HG02642 (cell line): ENCODE results near the gene SWI5.
"Not testable (repeated sequence)": the region's sequence is repeated elsewhere in the genome, so short reads cannot be mapped to it uniquely, and the experiment has no call there.

Experiments
- ATAC-seq: cut with Tn5 transposase; IDR thresholded peaks from one replicate; pipeline ENCODE4 v1.9.1; 2021; ENCODE audit warnings: mild to moderate bottlenecking; ENCODE audit not compliant: unreplicated experiment, poor library complexity

The SWI5 gene

GRCh38 chr9:128275198-128276007, 673 bp upstream of the SWI5 start, which contains the start of gene GOLGA2:
TSS of gene GOLGA2 (minus strand) at chr9:128276007. CDS start at chr9:128275976, 31 bp downstream.
- ATAC-seq = peak; percentile 56

GRCh38 chr9:128276574-128277270, 646 bp downstream of the SWI5 start:
- ATAC-seq = no peak

- not testable (repeated sequence) for ATAC-seq
These were observed 3.3 kb downstream of the SWI5 start for GRCh38 chr9:128279088-128280073.

DNA sequence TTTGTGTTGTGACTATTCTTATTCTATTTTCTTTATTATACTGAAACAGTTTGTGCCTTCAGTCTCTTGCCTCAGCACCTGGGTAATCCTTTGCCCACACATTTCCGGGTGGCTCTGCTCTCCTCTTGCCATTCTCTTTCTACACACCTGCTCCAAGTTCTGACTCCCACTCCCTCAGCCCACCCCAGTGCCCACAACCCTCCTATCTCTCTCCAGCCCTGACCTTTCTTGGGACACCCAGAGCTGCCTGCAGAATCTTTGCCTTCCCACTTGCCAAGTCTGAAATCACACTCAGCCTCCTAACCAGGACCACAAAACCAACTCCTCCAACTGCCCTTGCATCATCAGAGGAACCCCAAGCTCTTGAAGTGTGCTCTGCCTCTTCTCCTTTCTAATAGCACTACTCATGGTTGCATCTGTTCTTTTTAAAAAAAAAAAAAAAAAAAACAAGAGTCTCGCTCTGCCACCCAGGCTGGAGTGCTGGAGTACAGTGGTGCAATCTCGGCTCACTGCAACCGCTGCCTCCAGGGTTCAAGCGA, 4.1 kb downstream of the SWI5 start:
- no peak for ATAC-seq

DNA sequence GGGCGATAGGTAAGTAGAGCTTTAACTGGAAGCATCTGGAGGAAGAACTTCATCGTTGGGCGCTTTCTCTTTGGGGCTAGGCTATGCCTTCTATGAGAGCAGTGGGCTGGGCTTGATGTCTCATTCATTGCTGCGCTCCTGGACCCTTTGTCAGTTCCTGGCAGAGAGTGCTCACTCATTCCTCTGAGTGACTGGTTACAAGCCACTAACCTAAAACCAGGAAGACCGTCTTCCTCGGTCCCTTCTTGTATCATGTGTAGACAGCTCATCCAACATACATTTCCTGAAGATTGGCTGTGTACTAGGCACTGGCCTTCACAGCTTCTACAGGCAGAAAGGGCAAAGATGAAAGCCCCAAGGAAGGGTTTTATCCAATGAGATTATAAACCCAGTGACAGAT, 6.4 kb downstream of the SWI5 start:
- no peak for ATAC-seq

DNA sequence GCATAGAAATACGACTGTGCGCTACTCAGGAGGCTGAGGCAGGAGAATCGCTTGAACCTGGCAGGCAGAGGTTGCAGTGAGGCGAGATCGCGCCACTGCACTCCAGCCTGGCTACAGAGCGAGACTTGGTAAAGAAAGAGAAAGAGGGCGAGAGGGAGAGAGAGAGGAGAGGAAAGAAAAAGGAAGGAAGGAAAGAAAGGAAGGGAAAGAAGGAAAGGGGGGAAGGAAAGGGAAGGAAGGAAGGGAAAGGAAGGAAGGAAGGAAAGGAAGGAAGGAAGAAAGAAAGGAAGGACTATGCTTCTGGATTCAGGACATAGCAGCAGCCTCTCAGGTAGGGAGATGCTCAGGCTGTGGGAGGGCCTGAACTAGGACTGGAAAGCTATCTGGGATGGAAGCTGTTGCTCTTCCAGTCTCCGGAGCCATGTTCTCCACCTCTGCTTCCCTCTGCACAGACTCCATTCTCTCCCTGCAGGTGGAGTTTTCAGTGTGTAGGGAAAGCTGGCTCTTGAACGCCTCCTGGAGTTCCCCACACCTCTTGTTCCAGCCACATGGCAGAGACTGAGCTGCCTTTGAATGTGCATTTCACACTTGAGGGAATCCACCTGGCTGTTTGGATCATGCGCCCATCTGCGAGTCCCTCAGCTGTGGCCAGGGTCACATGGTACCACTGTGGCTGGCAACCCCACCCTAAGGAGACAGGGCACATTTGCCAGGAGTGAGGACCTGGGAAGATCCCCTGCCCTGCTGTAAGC, 9.1 kb downstream of the SWI5 start:
- no peak for ATAC-seq

- ATAC-seq = no peak
These were observed 10.4 kb downstream of the SWI5 start for GRCh38 chr9:128286440-128286839.

DNA sequence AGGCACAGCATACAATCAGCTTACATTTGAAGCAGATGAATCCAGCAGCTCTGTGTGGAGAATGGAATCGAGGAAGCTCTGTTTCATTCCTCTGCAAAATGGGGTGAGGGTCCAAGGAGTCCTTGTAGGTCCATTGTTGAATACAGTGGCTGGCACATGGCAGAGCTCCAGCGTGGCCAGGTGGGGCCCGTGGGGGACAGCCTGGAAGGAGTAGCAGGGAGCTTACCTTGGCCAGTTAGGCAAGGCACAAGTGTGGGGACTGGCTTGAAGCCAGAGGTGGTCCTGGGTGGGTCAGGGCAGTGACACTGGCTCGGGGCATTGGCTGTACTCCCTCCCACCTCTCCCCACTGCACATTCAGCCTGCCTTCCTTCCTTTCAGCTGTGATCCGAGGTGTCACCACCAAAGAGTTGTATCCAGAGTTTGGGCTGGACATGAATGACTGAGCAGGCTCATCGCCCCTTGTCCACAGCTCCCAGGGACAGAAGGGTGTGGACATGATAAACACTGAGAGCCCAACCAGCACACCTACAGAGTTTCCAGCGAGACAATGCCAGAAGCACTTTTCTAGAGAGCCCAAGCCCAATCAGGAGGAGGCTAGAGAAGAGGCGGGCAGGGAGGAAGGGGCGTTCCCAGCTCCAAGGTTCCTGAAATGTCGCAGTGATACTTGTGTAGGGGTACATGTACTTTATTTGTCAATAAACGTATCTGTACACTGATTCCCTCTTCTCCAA, 12.4 kb downstream of the SWI5 start:
- ATAC-seq = no peak

GRCh38 chr9:128292009-128292408, 15.9 kb downstream of the SWI5 start:
- ATAC-seq = no peak

GRCh38 chr9:128293091-128293490, 17.0 kb downstream of the SWI5 start:
- ATAC-seq = no peak

GRCh38 chr9:128294142-128294541, 18.1 kb downstream of the SWI5 start:
- ATAC-seq = no peak

GRCh38 chr9:128296340-128297220, 20.5 kb downstream of the SWI5 start:
- no peak for ATAC-seq

GRCh38 chr9:128297221-128297773, 21.2 kb downstream of the SWI5 start:
- no peak for ATAC-seq

DNA sequence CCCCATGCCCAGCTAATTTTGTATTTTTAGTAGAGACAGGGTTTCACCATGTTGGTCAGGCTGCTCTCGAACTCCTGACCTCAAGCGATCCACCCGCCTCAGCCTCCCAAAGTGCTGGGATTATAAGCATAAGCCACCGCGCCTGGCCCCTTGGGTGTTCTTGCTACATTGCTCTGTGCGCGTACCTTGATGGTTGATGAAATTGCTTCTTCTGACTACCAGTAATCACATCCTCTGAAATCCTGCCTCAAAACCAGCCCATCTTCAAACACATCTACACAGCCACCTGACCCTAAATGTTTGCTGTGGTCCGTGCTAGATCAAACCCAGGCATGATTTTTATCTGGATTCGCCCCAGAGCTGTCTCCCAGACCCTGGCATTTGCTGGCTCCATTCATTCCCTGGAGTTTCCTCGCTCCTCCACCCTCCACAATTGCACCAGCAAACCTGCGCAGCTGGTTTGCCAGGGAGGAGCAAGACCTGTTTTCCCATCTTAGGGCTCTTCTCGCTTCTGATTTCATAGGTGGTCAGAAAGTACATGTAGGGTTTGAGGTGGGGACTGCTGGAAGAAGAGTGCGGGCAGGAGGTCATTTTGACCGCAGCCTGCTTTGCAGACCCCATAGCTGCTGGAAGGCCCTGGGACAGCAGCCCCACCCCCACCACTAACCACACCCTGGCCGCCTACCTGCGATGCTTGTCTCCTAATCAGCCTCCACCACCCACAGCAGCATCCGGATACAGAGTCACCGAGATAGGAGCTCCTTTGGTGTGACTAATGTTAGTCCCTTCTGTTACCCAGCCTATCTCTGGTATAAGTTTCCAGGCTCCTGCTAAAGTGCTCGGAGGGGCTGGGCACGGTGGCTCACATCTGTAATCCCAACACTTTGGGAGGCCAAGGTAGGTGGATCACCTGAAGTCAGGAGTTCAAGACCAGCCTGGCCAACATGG, 22.7 kb downstream of the SWI5 start:
- no peak for ATAC-seq

DNA sequence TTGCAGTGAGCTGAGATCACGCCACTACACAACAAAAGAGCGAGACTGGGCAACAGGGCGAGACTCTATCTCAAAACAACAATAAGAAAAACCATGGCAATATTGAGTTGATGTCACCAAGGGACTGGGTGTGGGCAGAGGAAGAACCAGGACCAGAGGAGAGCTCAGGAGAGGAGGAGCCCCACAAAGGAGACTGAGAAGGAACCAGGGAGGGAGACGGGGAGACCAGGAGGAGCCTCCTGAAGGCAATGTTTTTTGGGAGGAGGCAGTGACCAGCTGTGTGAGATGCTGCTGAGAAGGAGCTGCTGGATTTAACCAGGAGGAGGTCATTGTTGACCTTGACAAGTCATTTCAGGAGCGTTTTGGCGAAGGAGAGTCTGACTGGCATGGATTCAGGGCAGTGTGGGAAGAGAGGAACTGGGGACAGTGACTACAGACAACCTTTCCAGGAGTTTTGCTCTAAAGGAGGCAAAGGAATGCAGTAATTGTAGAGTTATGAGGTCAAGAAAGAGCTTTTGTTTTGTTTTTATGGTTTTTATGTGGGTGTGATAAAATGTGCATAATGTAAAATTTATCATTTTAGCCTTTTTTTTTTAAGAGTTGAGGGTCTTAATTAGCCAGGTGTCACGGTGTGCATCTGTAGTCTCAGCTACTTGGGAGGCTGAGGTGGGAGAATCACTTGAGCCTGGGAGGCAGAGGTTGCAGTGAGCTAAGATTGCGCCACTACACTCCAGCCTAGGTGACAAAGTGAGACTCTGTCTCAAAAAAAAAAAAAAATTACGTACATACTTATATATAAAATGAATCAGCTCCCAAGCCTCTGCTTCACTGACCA, 28.3 kb downstream of the SWI5 start:
- ATAC-seq = no peak

DNA sequence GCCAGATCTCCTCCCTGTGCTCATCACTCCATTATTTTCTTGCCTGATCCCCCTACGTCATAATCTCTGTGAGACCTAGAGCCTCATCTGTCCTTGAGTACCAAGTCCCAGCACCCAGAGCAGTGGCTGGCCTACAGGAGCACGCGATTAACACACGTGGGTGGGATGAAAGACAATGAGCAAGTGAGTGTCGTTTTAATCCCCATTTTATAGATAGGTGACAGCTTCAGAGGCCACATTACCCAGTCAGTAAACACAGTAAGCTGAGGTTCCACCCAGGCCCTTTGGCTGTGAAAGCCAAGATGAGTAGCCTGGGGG, 28.9 kb downstream of the SWI5 start:
- no peak for ATAC-seq
